NCI-H345 (cell line): ENCODE results near the gene AHCY.
"Not testable (repeated sequence)": the region's sequence is repeated elsewhere in the genome, so short reads cannot be mapped to it uniquely, and the experiment has no call there.

ENCODE experiments used
- DNase-seq: peaks from one replicate; lab custom pipeline; 2025; lab: John Stamatoyannopoulos, UW

The AHCY gene

DNA sequence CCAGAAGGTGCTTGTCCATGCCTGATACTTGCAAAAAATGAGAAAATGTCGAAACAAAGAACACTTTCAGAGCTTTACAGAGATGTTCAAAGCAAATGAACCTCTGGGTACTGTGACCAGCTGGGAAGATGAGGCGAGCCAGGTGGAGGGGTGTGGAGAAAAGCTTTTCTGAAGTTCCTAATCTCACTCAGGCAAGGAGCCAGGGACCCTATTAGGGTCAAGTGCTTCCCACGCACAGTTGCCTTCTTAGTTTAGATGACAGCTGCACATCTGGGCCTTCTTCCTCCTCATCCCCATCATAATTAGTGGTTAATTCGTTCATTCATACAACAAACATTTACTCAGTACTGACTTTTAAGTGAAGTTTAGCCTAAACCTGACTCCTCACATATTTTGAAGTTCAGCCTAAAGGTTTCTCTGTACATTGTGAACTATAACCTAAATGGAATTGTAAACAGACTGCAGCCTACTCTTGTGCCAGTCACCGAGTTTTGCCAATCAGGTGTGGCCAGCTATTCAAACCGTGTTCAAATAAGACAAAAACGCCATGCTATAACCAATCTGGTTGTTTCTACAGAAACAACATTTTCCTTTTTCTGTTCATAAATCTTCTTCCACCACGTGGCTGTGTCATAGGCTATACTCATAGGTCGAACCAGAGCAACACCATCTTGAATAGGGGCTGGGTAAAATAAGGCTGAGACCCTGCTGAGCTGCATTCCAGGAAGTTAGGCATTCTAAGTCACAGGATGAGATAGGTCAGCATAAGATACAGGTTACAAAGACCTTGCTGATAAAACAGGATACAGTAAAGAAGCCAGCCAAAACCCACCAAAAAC is 19.3 kb upstream of the AHCY start:
- no peak for DNase-seq

GRCh38 chr20:34320861-34321260 is 17.7 kb upstream of the AHCY start:
- no peak for DNase-seq

GRCh38 chr20:34318609-34319443 is 15.7 kb upstream of the AHCY start:
- DNase-seq = no peak

- DNase-seq = no peak
These were observed 13.2 kb upstream of the AHCY start for GRCh38 chr20:34316196-34316814.

GRCh38 chr20:34315236-34315635 is 12.1 kb upstream of the AHCY start:
- no peak for DNase-seq

DNA sequence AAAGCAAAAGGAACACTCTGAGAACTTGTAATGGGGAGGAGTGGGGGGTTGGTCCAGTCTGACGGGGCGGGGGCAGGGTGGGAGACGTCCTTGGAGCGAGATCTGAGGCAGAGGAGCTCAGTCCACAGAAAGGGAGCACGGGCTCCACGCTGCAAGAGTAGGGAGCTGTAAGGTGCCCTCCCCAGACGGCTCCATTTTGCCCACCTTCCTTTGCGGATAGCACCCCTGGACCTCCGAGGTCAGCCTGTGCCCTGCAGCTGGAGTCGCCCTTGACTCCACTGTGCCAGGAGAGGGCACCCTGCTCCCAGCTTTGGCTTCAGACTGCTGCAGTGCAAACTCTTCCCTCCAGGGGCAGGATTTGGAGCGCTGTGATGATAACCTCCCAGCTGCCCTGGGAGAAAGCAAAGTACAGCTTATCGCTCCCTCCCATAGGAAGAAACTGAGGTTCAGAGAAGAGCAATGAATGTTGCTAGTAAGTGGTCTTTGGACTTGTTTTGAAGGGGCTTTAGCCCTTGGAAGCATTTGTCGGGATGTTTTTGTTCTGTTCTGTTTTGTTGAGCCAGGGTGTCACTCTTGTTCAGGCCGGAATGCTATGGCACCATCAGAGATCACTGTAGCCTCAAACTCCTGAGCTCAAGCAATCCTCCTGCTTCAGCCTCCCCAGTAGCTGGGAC is 9.5 kb upstream of the AHCY start:
- peak; percentile 95 for DNase-seq

DNA sequence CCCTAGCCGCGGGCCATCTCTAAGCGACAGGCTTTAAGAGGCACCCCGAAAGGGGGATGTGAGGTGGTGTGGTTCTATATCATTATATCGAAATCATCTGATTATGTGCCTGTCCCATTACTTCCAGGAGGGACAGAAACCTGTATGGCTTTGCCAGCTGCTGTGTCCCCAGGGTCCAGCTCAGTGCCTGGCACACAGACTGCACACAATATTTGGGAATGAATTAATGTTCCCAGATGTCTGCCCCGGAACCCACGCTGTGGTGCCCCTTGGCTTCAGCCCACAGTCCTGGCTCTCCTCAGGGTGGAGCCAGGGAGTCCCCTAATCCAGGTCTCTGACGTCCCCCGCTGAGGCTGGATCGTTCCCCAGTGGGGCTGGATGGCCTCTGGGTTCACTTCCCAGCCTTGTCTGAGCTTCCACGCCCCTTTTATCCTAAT is 8.9 kb upstream of the AHCY start:
- peak; percentile 28 for DNase-seq

DNA sequence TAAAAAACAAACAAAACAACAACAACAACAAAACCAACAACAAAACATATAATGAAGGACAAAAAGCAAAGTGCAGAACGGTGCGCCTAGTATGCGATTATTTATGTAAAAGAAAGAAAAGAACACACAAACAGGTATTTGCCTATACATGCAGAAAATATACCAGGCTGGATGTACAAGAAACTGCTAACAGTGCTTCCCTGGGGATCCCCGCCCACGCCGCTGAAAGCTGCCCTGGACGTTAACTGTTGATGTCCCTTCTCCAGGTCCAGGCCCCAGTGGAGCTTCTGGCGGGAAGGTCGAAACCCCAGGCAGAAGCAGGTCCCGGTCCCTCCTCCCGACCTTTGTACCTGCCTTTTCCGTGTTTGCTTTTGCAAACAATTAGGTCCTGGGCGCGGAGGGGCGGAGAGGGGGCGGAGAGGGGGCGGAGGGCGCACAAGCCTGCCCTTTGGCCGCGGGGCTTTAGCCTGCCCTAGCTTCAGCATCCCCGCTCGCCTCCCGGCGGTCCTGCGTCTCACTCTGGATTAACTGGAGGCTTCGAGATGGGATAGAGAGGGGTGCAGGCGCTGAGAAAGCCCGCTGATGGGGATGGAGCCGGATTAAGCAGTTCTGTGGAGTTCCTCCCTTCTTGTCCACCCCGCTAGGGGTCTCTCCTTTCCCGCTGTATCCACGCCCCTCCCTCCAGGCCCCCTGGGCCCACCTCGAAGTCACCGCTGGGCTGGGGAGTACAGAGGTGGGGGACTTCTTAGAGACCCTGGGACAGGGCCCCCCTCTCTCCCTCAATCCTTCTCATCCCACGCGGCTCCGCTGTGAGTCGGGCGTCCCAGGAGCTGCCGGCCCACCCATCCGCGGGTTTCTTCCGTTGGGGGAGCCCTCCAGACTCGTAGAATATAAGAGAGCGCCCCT is 8.2 kb upstream of the AHCY start:
- DNase-seq = peak; percentile 26

DNA sequence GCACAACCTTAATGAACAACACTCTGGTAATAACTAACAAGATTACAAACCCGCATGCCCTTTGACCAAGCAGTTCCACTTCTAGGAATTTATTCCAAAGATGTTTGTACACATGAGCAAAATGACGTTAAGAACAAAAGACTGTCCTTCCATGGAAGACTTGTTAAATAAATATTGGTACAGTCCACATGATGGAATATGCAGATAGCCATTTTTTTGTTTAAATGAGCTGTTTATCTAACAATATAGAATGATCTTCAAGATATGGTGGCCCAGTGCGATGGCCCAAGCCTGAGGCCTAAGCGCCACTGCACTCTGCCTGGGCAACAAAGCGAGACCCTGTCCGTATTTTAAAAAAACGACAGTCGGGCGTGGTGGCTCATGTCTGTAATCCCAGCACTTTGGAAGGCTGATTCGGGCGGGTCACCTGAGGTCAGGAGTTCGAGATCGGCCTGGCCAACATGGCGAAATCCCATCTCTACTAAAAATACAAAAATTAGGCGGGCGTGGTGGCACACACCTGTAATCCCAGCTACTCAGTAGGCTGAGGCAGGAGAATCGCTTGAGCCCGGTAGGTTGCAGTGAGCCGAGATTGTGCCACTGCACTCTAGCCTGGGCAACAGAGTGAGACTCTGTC is 7.4 kb upstream of the AHCY start:
- no peak for DNase-seq

- no peak for DNase-seq
These were observed 6.5 kb upstream of the AHCY start for GRCh38 chr20:34309691-34310090.

- no peak for DNase-seq
These were observed 2.4 kb upstream of the AHCY start for GRCh38 chr20:34305333-34306230.

DNA sequence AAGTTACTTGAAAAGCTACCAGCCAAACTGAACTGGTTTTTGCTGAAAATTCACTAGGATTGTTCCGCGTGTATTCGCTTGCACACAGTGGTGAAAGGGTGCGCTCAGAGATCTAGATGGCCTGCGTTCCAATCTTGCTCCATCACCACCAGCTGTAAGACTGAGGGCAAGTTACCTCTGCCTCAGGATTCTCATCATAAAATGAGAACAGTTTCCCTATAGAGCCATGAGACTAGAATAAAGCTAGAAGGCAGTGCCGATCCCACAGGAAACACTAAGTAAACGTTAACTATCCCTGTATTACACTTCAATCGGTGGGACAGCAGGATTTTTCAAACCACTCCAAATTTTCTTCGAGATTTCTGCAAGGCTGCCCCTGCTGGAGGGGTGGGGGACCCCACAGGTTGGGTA is 838 bp downstream of the AHCY start:
- no peak for DNase-seq

DNA sequence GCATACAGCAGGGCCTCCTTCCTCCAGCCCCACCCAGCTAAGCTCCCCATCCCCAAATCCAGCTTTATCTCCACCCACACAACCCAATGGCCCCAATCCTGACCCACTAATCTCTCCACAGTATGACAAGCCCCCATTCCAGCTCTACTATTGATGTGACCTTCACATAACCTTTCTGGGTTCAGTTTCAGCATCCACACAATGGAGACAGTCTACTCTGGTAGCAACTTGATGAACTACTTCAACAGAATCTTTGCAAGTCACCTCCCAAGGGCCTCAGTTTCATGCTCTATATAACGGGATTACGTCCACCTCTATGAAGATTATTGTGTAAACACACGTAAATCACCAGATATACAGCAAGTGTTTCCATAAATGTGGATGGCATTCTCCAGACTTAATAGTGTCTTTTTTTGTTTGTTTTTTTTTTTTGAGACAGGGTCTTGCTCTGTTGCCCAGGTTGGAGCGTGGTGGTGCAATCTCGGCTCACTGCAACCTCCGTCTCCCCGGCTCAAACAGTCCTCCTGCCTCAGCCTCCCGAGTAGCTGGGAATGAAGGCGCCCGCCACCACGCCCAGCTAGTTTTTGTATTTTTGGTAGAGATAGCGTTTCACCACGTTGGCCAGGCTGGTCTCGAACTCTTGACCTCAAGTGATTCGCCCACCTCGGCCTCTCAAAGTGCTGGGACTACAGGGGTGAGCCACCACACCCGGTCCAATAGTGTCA is 1.4 kb downstream of the AHCY start:
- DNase-seq = no peak

DNA sequence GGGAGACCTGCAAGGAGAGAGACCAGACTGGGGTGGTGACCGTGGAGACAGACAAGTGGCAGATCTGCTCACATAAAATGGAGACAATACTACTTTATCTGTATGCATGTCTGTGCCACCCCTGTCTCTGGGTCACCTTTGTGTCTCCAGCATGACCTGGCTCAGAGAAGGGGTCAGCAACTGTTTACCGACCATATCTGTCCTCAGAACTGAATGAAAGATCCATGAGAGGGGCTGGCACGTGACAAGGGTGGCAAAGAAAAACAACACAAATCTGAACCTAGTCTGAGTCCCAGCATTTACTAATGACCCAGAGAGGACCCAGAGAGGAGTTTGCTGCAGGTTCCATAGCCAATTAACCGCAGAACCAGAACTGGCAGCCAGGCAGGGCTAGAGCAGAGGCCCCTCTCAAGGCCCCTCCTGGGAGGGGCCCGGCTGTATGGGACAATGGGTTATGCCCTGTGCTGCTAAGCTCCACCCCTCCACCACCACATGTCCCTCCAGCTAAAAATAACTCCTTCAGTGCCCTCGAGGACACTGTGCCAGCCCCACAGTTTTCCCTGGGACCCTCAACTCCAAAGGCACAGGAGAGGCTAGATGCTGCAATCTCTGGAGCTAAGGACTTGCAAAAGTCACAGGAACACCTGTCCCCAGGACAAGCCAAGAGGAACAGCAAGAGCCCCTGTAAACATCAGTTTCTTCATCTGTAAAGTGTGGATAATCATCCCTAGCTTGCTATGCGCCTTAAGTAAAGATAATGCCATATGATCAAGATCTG is 2.2 kb downstream of the AHCY start:
- DNase-seq = peak; percentile 26

DNA sequence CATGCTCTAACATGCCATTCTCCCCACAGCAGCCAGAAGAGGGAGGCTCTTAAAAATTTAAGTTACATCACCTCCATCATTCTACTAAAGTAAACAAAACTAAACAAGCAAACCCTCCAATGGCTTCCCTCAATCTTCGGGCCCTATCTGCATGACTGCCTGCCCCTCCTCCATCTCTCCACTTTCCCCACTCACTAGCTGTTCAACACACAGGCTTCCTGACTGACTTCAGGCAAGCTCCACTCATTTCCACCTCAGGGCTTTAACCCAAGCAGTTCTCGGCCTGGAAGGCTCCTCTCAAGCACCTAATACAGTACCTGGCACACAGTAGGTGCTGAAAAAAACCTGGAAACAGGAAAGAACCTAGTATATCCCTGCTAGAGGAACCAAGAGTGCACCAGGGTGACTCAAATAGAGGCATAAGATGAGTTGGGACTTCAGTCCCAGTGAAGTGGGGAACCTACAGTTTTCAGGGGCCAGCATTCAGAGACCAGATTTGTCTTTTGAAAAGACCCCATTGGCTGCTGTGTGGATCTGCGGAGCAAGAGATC is 2.8 kb downstream of the AHCY start:
- DNase-seq = peak; percentile 78

DNA sequence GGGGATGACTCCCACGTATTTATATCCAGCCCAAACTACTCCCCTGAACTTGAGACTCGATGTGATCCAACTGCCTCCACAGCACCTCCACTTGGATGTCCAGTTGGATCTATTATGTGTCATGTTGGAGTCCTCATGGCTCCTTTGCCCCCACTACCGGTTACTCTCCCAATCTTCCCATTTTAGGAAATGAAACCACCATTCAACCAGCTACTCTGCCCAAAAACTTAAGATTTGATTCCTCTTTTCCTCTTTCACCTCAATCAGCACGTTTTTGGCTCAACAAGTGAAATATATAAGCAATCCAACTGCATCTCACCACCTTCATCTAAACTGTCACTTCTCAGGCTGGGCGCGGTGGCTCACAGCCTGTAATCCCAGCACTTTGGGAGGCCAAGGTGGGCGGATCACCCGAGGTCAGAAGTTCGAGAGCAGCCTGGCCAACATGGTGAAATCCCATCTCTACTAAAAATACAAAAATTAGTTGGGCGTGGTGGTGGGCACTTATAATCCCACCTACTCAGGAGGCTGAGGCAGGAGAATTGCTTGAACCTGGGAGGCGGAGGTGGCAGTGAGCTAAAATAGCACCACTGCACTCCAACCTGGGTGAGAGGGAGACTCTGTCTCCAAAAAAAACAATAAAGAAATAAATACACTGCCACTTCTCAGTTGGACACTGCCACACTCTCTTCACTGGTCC is 3.4 kb downstream of the AHCY start:
- no peak for DNase-seq

GRCh38 chr20:34298294-34298784 is 4.8 kb downstream of the AHCY start:
- DNase-seq = not testable (repeated sequence)
